AG04450 (cell line): ENCODE measurements around the gene TTC7B. TPM values are rescaled to one million over a fixed set of nuclear protein-coding genes. Genes with fewer than 3 reads are reported as not detected.

Experiments
- CTCF ChIA-PET: fragments of 300-600, 350-600 bp; formaldehyde crosslinking; extraction: SDS; loops from one replicate; lab custom pipeline; 2022; ENCODE audit warnings: antibody characterized with exemption, inconsistent platforms; lab: Charles Lee
- POLR2A ChIA-PET: fragments of 350-600 bp; formaldehyde crosslinking; extraction: SDS; loops from one replicate; lab custom pipeline; 2021; ENCODE audit warnings: antibody characterized with exemption, inconsistent platforms; lab: Yijun Ruan, JAX
- DNase-seq: peaks from one replicate; pipeline ENCODE4 v3.0.0-alpha.2; 2011; ENCODE audit warnings: low read depth, low spot score
- H3K27ac ChIP-seq: one replicate; pipeline ENCODE4 v1.5.1; 2012; ENCODE audit warnings: low read depth, low read length, control low read depth
- H3K27me3 ChIP-seq: one replicate; pipeline ENCODE4 v1.6.0; 2012; ENCODE audit warnings: low read length; ENCODE audit not compliant: control insufficient read depth, insufficient read depth
- H3K4me3 ChIP-seq: 2 replicates; pipeline ENCODE4 v1.5.1; 2011; ENCODE audit warnings: mild to moderate bottlenecking, low read depth, low read length, control low read depth
- H3K9me3 ChIP-seq: 2 replicates; pipeline ENCODE4 v1.5.1; 2012; ENCODE audit warnings: low read length; ENCODE audit not compliant: control insufficient read depth, insufficient read depth
- polyA plus RNA-seq: library from polyadenylated mRNA; depleted of rRNA; stranded (reverse); fragments of >200 nt; gene quantifications from 2 replicates; pipeline ENCODE4 v1.2.3, GENCODE V29; 2011
- TF ChIP-seq, protein P1 (sequence below): IDR thresholded peaks from 2 replicates; pipeline ENCODE4 v1.5.1; 2011; ENCODE audit warnings: low read depth, low read length, control low read depth, inconsistent platforms

Gene TTC7B
- polyA plus RNA-seq, 1 experiment: 36.0 TPM

DNA sequence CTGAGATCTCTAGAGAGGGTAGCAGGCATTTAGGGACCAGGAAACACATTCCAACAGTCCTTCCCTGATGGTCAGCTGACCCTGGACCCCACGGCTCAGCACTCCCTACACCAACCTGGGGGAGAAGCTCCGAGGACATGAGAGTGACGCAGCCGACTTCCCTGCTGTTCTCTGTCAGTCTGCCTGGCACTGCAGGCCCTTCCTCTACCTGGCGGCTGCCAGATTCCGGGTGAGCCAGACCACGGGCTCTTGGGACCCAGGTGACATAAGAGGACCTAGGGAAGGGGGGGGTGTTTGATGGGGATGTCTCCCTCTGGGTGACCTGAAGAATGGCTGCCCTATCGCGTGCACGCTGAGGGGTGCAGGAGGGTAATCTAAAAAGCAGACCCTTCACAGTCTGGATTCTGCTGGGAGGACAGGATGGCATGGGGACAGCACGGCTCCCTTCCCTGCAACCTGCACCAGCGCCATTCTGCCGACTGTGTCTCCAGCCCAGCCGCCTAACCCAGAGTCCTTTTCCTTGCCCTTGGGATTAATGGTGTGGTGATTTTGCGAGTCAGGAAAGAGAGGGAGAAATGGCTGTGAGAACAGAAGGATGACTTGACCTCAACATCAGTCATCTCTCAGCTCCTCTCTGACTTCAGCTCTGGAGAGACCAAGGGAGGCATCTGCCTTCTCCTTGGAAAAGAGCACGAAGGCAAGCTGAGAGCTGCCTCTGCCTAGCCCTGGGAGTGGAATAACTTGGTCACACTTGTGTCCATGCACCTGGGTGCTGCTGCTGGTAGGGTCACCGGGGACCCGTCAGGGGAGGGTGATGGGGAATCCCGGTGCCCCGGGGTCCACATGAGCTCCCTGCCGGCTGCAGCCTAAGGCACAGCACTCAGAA, 260.9 kb downstream of the TTC7B start:
- CTCF ChIA-PET: no interaction called here
- TF ChIP-seq, protein P1, sequence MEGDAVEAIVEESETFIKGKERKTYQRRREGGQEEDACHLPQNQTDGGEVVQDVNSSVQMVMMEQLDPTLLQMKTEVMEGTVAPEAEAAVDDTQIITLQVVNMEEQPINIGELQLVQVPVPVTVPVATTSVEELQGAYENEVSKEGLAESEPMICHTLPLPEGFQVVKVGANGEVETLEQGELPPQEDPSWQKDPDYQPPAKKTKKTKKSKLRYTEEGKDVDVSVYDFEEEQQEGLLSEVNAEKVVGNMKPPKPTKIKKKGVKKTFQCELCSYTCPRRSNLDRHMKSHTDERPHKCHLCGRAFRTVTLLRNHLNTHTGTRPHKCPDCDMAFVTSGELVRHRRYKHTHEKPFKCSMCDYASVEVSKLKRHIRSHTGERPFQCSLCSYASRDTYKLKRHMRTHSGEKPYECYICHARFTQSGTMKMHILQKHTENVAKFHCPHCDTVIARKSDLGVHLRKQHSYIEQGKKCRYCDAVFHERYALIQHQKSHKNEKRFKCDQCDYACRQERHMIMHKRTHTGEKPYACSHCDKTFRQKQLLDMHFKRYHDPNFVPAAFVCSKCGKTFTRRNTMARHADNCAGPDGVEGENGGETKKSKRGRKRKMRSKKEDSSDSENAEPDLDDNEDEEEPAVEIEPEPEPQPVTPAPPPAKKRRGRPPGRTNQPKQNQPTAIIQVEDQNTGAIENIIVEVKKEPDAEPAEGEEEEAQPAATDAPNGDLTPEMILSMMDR: no peak
- no peaks in the 10 kb centered on the region for H3K9me3 ChIP-seq
- no peaks in the 10 kb centered on the region for H3K27me3 ChIP-seq
- no peak overlapping the region for H3K4me3 ChIP-seq
- no peak for DNase-seq
- no peak overlapping the region for H3K27ac ChIP-seq
- POLR2A ChIA-PET: no interaction called here

DNA sequence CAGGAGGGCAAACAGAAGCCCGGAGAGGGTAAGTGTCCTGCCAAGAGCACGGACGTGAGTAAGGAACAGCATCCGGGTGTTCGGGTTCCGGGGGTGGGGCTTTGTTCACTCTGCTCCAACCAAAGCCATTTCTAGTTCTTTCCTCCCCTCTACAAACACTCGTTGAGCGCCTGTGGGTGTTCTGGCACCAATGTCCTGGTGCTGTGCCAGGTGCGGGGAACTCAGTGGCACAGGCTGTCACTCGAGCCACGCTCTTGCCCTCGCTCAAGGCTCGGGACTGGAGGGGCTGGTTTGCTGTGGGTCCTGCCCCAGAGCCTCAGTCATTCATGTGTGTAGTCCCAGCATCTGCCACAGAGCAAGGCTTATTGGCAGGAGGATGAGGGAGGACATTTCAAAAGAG, 261.9 kb downstream of the TTC7B start:
- ChIA-PET POLR2A (no interaction called here), CTCF (no interaction called here)
- no peak for DNase-seq
- TF ChIP-seq, protein P1: no peak
- H3K4me3 ChIP-seq: no peak overlapping the region
- H3K27ac ChIP-seq: no peak overlapping the region
- H3K9me3 ChIP-seq: no peaks in the 10 kb centered on the region
- no peaks in the 10 kb centered on the region for H3K27me3 ChIP-seq

DNA sequence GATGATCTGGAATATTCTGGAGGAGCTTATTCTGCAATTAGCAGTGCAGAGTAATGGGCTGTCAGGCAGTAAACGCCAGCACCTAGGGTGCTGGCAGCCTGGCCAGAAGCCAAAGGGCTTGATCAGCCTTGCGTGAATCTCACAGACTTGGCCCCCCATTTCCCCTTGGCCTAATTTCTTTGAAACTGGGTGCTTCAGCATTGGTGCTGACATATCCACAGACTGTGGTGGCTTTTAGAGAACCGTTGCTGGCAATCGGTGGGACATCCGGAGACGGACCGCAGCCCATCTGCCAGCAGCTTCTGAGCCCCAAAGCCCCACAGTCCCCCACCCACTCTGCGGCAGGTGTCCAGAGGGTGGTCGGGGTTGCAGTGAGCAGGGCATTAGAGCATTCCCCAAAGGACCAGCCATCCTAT, 262.3 kb downstream of the TTC7B start:
- Histone ChIP-seq H3K27me3 (no peaks in the 10 kb centered on the region), H3K4me3 (no peak overlapping the region), H3K27ac (no peak overlapping the region), H3K9me3 (no peaks in the 10 kb centered on the region)
- DNase-seq: no peak
- ChIA-PET CTCF (no interaction called here), POLR2A (no interaction called here)
- TF ChIP-seq, protein P1: no peak

DNA sequence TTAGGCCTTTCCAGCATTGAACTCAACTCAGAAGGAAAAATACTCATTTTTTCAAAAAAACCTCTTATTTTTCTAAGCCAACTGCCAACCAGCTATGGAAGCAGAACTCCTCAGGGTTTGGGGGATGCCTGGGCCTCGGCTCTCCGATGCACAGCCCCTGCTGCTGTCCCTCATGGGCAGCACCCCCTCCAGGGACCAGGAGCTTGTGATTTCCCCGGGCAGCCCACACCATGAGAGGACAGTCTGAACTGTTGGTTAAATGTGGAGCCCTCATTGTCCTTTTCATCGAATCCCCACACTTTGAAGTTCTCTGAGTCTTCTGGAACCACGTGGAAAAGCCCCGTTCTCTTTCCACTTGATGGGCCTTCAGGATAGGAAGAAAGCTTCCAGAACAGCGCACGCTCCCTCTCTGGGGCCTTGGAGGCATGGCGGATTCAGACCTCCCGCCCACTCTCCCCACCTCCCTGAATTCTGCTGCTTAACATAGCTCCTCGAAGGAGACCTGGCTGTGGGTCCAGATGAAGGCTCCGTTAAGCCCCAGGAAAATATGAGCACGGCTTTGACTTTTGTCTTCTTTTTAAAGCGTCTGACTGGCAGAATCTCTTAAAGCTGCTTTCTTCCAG, 262.8 kb downstream of the TTC7B start:
- ChIA-PET CTCF (no interaction called here), POLR2A (no interaction called here)
- no peaks in the 10 kb centered on the region for H3K9me3 ChIP-seq

More for the DNA sequence above, 262.8 kb downstream of the TTC7B start:
- no peak for DNase-seq
- H3K27ac ChIP-seq: no peak overlapping the region
- TF ChIP-seq, protein P1: no peak
- no peak overlapping the region for H3K4me3 ChIP-seq
- H3K27me3 ChIP-seq: no peaks in the 10 kb centered on the region
